ENCODE data around the gene METTL25.

GRCh38 chr12:82414044-82414443 is 55.7 kb downstream of the METTL25 start:
- no peak for TF ChIP-seq CTCF (conservative IDR thresholded peaks at IDR 0.05; ENCODE audit: low read length)
- no peak for TF ChIP-seq EZH2phosphoT487 (IDR thresholded peaks at IDR 0.05; ENCODE audit: borderline replicate concordance, low read depth, low read length)
